WERI-Rb-1 (cell line): ENCODE data around the gene PSEN1.
"Not testable (repeated sequence)": the region's sequence is repeated elsewhere in the genome, so short reads cannot be mapped to it uniquely, and the experiment has no call there.

Source experiments
- DNase-seq: peaks from one replicate; pipeline ENCODE4 v3.0.0-alpha.2; 2020
- H3K27ac ChIP-seq: fragments of 250-450 bp; sonication (Bioruptor Pico); 2 replicates; pipeline ENCODE4 v1.5.1; 2020; ENCODE audit warnings: mild to moderate bottlenecking, moderate library complexity
- H3K27me3 ChIP-seq: fragments of 250-450 bp; sonication (Bioruptor Pico); 2 replicates; pipeline ENCODE4 v1.5.1; 2021; ENCODE audit warnings: mild to moderate bottlenecking, low read depth, moderate library complexity; ENCODE audit not compliant: insufficient read depth, severe bottlenecking
- H3K36me3 ChIP-seq: fragments of 250-450 bp; sonication (Bioruptor Pico); 2 replicates; pipeline ENCODE4 v1.5.1; 2020; ENCODE audit warnings: mild to moderate bottlenecking, moderate library complexity
- H3K4me3 ChIP-seq: 2 replicates; pipeline ENCODE4 v1.5.1; 2011; ENCODE audit warnings: low read depth, mild to moderate bottlenecking, control low read depth, low read length
- H3K9me3 ChIP-seq: fragments of 250-450 bp; sonication (Bioruptor Pico); 2 replicates; pipeline ENCODE4 v1.5.1; 2021; ENCODE audit warnings: mild to moderate bottlenecking, moderate library complexity; ENCODE audit not compliant: severe bottlenecking
- CTCF ChIP-seq: IDR thresholded peaks from 2 replicates; pipeline ENCODE4 v1.5.1; 2011; ENCODE audit warnings: low read depth, mild to moderate bottlenecking, control low read depth, inconsistent platforms, low read length

PSEN1 gene

GRCh38 chr14:73172500-73172899 is 36.2 kb downstream of the PSEN1 start:
- Histone ChIP-seq H3K27me3 (no peaks in the 10 kb centered on the region), H3K4me3 (no peak overlapping the region), H3K36me3 (peaks cover 54% of the 10 kb centered on the region), H3K27ac (no peak overlapping the region), H3K9me3 (no peaks in the 10 kb centered on the region)
- no peak for TF ChIP-seq CTCF
- DNase-seq, result no peak

- DNase-seq, result no peak
- Histone ChIP-seq H3K9me3 (no peaks in the 10 kb centered on the region), H3K4me3 (no peak overlapping the region), H3K27me3 (no peaks in the 10 kb centered on the region), H3K36me3 (peaks cover 54% of the 10 kb centered on the region), H3K27ac (no peak overlapping the region)
- peak; percentile 15; the same call in 1 of the 2 replicates for TF ChIP-seq CTCF
Observed at GRCh38 chr14:73173092-73173735, 36.9 kb downstream of the PSEN1 start.

GRCh38 chr14:73176685-73177084 is 40.4 kb downstream of the PSEN1 start:
- no peaks in the 10 kb centered on the region for H3K27me3 ChIP-seq
- no peaks in the 10 kb centered on the region for H3K9me3 ChIP-seq
- peaks cover 45% of the 10 kb centered on the region for H3K36me3 ChIP-seq
- H3K27ac ChIP-seq, result no peak overlapping the region
- no peak overlapping the region for H3K4me3 ChIP-seq
- no peak for DNase-seq
- no peak for TF ChIP-seq CTCF

- no peak for DNase-seq
- no peak for TF ChIP-seq CTCF
- peaks cover 17% of the 10 kb centered on the region for H3K36me3 ChIP-seq
- H3K27me3 ChIP-seq, result no peaks in the 10 kb centered on the region
- H3K9me3 ChIP-seq, result no peaks in the 10 kb centered on the region
- H3K4me3 ChIP-seq, result no peak overlapping the region
- no peak overlapping the region for H3K27ac ChIP-seq
Observed at GRCh38 chr14:73180385-73180805, 44.1 kb downstream of the PSEN1 start.

- not testable (repeated sequence) for H3K27me3 ChIP-seq, H3K27ac ChIP-seq, H3K9me3 ChIP-seq, H3K4me3 ChIP-seq, DNase-seq
- peaks cover 11% of the 10 kb centered on the region for H3K36me3 ChIP-seq
Observed at GRCh38 chr14:73180969-73181368, 44.7 kb downstream of the PSEN1 start.

- no peak for TF ChIP-seq CTCF
- Histone ChIP-seq H3K36me3 (peaks cover 28% of the 10 kb centered on the region), H3K9me3 (no peaks in the 10 kb centered on the region), H3K4me3 (no peak overlapping the region), H3K27me3 (no peaks in the 10 kb centered on the region), H3K27ac (no peak overlapping the region)
- no peak for DNase-seq
Observed at GRCh38 chr14:73188501-73188911, 52.2 kb downstream of the PSEN1 start.
